ENCODE results near the gene FEN1. TPM values are rescaled to one million over a fixed set of nuclear protein-coding genes. Genes with fewer than 3 reads are reported as not detected.

Gene FEN1
- total RNA-seq, 4 donors from 2014 or later, result 7.1 to 14.2 (median 8.1) TPM

DNA sequence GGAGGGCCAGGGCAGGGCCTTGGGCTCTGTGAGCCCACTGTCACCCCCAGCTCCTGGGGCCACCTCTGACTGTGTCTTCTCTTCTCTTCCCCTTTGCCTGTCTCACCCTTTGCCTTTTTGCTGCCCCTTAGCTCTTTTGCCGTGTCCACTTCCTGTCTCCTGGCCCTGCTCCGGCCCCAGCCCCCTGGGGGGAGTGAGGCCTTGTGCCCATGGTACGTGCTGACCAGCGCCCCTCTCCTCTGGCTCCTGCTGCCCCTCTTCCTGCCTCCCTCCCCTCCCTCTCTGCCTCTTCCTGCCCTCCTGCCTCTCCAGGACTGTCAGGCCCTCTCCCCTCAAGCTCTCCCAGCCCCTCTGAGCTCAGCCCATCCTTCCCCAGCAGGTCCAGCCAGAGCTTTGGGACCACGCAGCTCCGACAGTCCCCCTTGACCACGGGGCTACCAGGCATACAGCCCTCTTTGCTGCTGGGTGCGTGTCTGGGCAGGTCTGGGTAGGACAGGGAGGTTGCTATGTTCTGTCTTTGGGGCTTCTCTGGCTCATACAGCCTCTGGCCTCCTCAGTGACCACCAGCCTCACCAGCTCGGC lies 12.0 kb upstream of the FEN1 start:
- Histone ChIP-seq H3K27me3 (peaks cover 13% of the 10 kb centered on the region), H3K9me3 (no peaks in the 10 kb centered on the region), H3K36me3 (peaks cover 0 to 51% of the 10 kb centered on the region in 2 donors), H3K27ac (no peak overlapping the region), H3K4me3 (no peak overlapping the region), H3K4me1 (peaks cover 0 to 14% (median 8%) of the 10 kb centered on the region in 3 donors)
- TF ChIP-seq POLR2A (IDR thresholded peaks at IDR 0.05), result no peak
- TF ChIP-seq POLR2AphosphoS5 (IDR thresholded peaks at IDR 0.05), result no peak
- no peak for TF ChIP-seq EP300 (IDR thresholded peaks at IDR 0.05)
- TF ChIP-seq, protein P1, sequence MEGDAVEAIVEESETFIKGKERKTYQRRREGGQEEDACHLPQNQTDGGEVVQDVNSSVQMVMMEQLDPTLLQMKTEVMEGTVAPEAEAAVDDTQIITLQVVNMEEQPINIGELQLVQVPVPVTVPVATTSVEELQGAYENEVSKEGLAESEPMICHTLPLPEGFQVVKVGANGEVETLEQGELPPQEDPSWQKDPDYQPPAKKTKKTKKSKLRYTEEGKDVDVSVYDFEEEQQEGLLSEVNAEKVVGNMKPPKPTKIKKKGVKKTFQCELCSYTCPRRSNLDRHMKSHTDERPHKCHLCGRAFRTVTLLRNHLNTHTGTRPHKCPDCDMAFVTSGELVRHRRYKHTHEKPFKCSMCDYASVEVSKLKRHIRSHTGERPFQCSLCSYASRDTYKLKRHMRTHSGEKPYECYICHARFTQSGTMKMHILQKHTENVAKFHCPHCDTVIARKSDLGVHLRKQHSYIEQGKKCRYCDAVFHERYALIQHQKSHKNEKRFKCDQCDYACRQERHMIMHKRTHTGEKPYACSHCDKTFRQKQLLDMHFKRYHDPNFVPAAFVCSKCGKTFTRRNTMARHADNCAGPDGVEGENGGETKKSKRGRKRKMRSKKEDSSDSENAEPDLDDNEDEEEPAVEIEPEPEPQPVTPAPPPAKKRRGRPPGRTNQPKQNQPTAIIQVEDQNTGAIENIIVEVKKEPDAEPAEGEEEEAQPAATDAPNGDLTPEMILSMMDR (IDR thresholded peaks at IDR 0.05), result no peak
- no peak for ATAC-seq
- 80% methylated on average over 7 of the region's 9 CpGs; no CpG with 5 or more reads in 1 of the 2 donors for WGBS, 2 donors (ENCODE audit: low coverage in 1 of 2)

DNA sequence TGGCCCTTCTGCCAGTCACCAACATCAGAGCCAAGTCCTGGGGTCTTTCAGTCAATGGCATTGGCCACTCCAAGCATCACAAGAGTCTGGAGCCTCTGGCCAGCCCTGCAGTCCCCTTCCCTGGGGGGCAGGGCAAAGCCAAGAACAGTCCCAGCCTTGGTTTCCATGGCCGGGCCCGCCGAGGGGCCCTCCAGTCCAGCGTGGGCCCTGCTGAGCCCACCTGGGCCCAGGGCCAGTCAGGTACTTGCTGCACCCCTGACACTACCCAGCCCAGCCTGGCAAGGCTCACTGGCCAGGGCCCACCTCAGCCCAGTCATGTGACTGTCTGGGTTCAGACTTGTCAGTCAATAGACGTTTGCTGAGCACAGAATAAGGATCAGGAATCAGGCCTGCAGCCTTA lies 11.1 kb upstream of the FEN1 start:
- peaks cover 0 to 60% of the 10 kb centered on the region in 2 donors for H3K36me3 ChIP-seq

DNA sequence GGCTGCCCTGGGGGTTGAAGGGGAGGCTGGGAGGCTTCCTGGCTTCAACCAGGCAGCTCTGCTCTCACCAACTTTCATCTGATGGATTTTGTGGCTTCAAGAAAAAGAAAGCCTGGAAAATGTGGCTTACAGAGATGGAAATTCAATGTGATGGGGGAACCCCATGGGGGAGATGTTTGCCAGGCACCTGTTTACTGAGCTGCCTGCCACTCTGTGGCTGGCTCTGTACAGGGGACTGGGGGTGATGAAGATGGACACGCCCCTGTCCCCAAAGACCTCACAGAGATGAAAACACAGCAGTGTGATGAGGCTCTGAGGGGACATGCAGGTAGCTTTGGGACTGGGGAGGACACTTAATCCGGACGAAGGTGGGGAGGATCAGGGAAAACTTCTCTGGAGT lies 10.4 kb upstream of the FEN1 start:
- Histone ChIP-seq H3K27ac (no peak overlapping the region), H3K4me1 (peaks cover 0 to 6% (median 4%) of the 10 kb centered on the region in 3 donors), H3K27me3 (peaks cover 4% of the 10 kb centered on the region), H3K36me3 (peaks cover 0 to 68% of the 10 kb centered on the region in 2 donors), H3K9me3 (no peaks in the 10 kb centered on the region), H3K4me3 (no peak overlapping the region)
- WGBS, 2 donors (ENCODE audit: low coverage in 1 of 2), result 89 to 91% methylated on average over 3 of the region's 3 CpGs
- TF ChIP-seq, protein P1 (IDR thresholded peaks at IDR 0.05), result no peak
- TF ChIP-seq EP300 (IDR thresholded peaks at IDR 0.05) (no peak), POLR2AphosphoS5 (IDR thresholded peaks at IDR 0.05) (no peak), POLR2A (IDR thresholded peaks at IDR 0.05) (no peak)
- no peak for ATAC-seq

More for the DNA sequence above, 11.1 kb upstream of the FEN1 start:
- TF ChIP-seq EP300 (IDR thresholded peaks at IDR 0.05) (no peak), POLR2AphosphoS5 (IDR thresholded peaks at IDR 0.05) (no peak), POLR2A (IDR thresholded peaks at IDR 0.05) (no peak)
- TF ChIP-seq, protein P1 (IDR thresholded peaks at IDR 0.05), result no peak
- no CpG with 5 or more reads among the region's 5 CpGs for WGBS, 2 donors (ENCODE audit: low coverage in 1 of 2)
- no peaks in the 10 kb centered on the region for H3K9me3 ChIP-seq
- ATAC-seq, result no peak
- H3K4me3 ChIP-seq, result no peak overlapping the region
- H3K27me3 ChIP-seq, result peaks cover 11% of the 10 kb centered on the region
- no peak overlapping the region for H3K27ac ChIP-seq
- peaks cover 0 to 13% (median 8%) of the 10 kb centered on the region in 3 donors for H3K4me1 ChIP-seq

DNA sequence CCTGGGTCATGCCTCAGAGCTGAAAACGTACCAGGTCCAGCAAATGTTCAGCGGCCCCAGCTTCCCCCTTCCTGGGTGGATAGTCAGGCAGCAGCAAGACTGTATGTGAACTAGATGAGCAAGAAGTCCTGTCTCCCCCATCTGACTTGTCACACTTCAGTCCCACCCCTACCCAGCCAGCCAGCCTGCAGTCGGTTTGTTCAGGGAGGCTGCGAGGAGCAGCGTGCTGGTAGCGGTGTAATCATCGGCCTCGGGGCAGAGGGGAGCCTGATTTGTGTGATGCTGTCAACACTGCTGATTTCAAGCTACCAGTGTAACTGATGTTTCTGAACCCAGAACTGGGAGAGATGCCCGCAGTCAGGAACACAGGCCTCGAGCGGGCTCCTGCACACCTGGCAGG lies 9.9 kb upstream of the FEN1 start:
- peaks cover 0 to 73% of the 10 kb centered on the region in 2 donors for H3K36me3 ChIP-seq
- H3K4me3 ChIP-seq, result no peak overlapping the region
- peaks cover 0 to under 1% (median 0%) of the 10 kb centered on the region in 3 donors for H3K4me1 ChIP-seq
- ATAC-seq, result no peak
- TF ChIP-seq EP300 (IDR thresholded peaks at IDR 0.05), result no peak
- TF ChIP-seq POLR2AphosphoS5 (IDR thresholded peaks at IDR 0.05), result no peak
- TF ChIP-seq POLR2A (IDR thresholded peaks at IDR 0.05), result no peak
- TF ChIP-seq, protein P1 (IDR thresholded peaks at IDR 0.05), result no peak
- no peak overlapping the region for H3K27ac ChIP-seq
- WGBS, 2 donors (ENCODE audit: low coverage in 1 of 2), result 76% methylated on average over 8 of the region's 11 CpGs; no CpG with 5 or more reads in 1 of the 2 donors
- H3K9me3 ChIP-seq, result no peaks in the 10 kb centered on the region
- H3K27me3 ChIP-seq, result no peaks in the 10 kb centered on the region

Measured in gastroesophageal sphincter (tissue), 4 donors.